Right renal cortex interstitium (tissue), 3 donors: Measurements from ENCODE around the gene AHNAK. TPM values are rescaled to one million over a fixed set of nuclear protein-coding genes. Genes with fewer than 3 reads are reported as not detected.
"Not testable (repeated sequence)": the region's sequence is repeated elsewhere in the genome, so short reads cannot be mapped to it uniquely, and the experiment has no call there.

Source experiments
- DNase-seq, 3 donors: peaks; one replicate each; pipeline ENCODE4 v3.0.0-alpha.2; 2013; ENCODE audit warnings: low read depth in 3 of 3, low spot score in 2 of 3
- polyA plus RNA-seq, 3 donors: library from polyadenylated mRNA; unstranded; fragments of 120-200 nt; gene quantifications; one replicate each; pipeline ENCODE4 v1.2.1, GENCODE V29; 2013; ENCODE audit not compliant: insufficient read length in 3 of 3

Gene AHNAK
- polyA plus RNA-seq, 3 donors, result 204 to 222 (median 220) TPM

DNA sequence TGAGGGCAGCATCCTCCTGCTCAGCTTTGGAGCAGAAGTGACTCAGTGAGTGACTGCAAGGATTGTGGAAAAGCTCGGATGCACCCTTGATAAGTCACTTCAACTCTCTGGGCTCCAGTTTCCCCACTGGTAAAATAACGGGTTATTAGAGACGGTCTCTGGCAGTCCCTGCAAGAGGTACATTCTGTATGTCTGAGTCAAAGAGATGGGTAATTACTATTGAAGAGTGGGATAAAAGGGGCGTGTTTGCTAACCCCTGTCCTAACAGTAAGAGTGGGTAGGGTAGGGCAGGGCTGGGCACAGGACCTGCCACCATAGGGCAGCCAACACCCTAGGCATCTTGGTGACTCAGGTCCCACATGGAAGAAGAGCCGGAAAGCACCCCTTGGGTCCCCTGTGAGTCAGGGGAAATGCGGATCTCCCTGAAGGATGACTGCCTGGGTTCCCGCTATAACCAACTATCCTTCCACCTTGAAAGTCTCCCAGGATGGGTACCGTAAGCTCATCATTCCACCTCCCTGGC, 7.3 kb upstream of the AHNAK start:
- no peak for DNase-seq

DNA sequence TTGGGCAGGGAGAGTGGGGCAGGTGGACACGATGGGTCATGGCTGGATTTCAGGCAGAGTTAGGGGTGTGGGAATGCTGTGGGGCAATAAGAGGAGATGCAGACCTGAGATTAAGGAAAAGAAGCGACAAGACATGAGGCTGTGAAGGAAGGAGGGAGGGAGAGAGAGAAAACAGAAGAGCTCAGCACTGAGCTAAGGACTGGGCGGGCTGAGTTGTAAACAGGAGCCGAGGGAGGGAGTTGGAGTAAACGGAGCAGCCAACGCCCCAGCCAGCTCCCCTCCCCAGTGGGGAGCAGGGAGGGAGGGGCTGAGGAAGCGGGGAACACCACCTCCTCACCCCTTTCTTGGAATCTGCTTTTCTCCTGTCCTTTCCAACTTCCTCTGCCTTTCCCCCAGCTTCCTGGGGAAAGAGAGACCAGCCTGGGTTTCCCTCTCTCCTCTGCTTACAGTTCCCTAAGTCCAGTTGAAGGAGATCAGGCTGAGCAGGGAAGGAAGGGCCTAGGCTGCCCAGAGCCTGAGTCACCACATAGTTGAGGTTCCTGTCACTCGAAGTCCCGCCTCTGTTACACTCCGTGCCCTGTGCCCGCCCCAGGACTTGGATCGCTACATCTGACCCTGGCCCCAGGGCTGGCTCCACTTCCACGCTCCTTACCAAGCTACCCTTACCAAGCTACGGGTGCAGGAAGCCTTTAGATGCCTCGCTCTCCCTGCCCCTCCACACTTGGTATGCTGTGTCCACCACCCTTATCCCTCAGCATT, 6.7 kb upstream of the AHNAK start:
- DNase-seq, result no peak

DNA sequence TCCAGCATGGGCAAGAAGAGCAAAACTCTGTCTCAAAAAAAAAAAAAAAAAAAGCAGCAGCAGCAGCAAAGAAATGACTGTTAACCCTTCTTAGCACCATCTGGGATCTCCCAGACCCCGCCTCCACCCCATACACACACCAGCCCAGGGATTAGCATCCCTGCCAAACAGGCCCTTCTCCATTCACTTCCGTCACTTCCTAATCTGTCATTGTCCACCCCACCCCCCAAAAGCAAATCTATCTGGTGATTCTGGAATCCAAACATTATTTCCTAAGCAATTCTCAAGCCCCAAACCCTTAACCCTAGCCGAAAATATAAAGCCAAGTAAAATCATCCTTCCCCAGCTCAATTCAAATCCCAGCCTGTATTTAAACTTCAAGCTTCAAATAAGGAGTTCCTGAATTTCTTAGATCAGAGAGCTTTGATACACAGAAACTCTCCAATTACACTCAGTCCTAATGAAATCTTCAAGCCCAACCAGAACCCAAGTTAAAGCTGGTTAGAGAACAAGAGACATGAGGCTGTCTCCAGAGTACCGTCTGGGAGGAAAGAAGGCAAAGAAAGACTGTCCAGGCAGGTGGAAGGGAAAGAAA, 6.0 kb upstream of the AHNAK start:
- DNase-seq, result no peak

DNA sequence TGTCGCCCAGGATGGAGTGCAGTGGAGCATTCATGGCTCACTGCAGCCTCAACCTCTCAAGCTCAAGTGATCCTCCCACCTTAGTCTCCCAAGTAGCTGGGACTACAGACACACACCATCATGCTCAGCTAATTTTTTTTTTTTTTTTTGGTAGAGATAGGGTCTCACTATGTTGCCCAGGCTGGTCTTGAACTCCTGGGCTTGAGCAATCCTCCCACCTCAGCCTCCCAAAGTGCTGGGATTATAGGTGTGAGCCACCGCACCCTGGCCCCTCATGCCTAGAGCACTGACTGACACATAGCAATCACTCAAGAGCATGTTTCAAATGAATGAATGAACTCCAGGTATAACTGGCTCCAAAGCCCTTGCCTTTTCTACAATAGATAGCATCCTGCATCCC, 3.9 kb upstream of the AHNAK start:
- DNase-seq, result not testable (repeated sequence)

DNA sequence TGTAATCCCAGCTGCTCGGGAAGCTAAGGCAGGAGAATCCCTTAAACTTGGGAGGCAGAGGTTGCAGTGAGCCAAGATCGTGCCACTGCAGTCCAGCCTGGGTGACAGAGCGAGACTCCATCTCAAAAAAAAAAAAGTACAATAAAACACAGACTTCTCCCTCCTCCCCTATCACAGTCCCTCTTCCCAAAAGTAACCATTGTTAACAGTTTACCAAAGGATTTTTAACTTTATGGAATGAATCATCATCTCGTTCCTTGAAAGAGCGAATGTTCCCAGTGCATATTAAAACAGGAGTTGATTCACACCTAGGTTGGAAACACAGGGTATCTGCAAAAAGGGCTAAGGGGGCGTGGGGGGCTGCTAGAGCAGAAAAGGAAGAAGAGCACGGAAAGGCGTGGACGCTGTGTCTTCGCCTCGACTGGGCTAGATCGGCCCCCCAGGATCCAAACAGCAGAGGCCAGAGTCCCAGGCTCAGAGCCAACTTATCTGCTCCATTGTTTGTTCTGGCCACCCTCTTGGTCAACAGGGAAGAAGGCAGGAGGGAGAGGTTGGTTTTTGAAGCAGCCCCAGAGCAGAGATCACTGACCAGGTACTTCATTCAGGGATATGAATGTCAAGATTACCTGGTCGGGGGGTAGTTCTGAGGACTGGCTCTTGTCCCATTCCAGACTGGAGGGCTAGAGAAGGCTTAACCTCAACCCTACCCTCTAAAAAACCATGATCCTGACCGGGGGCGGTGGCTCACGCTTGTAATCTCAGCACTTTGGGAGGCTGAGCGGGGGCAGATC, 2.1 kb upstream of the AHNAK start:
- DNase-seq, result no peak

DNA sequence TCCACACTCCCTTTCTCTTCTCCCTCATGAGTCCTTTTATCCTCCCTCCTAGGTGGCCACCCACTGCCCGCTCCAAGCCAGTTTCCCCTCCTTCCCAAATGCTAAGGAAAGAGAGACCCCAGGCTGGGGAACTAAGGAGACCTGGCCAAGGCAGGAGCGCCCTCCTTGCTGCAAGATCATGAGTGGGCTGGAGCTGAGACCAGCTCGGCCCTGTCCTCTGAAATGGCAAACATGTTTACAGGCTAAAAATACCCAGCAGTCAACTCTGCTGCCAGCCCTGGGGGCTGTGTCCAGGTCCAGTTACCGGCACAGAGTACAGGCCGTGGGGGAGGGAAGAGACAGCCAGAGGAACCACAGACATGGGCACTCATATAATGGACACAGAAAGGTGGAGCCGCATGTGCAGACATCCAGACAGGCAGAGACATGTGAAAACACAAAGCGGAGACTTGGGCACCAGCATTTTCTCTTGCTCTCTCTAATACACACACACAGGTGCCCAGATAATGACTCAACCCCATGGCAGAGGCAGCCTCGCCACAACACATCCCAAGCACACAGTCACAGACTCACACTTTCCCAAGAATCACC, 1.2 kb upstream of the AHNAK start:
- DNase-seq, result no peak

DNA sequence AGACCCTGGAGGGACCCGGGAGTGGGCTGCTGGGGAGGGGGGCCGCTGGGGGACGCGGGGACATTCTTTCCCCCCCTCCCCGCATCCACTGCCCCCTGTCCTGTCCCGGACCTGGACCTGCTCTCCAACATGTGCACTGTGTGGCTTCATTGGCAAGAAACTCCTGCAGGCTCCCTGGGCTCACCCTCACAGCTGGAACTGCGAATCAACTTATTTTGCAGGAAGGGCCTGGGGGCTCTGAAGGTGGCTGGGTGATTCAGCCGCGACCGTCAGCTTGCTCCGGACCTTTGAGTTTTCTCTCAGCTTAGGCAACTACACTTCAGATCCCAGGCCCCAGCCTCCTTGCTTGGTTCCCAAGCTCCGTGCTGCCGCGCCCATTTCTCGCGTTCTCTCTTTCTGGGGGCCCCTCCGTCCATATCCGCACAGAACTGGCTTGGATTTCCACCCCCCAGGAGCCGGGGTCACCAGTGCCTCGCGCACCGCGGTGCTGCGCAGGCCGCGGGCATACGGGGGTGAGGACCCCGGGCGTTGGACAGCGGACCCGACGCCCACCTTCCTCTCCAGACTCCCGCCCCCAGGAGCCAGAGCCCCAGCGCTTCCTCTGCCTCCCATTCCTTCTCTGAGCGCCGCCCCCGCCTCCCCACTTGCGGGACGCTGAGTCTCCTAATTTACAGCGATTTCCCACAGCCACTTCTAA, 471 bp upstream of the AHNAK start:
- no peak for DNase-seq

DNA sequence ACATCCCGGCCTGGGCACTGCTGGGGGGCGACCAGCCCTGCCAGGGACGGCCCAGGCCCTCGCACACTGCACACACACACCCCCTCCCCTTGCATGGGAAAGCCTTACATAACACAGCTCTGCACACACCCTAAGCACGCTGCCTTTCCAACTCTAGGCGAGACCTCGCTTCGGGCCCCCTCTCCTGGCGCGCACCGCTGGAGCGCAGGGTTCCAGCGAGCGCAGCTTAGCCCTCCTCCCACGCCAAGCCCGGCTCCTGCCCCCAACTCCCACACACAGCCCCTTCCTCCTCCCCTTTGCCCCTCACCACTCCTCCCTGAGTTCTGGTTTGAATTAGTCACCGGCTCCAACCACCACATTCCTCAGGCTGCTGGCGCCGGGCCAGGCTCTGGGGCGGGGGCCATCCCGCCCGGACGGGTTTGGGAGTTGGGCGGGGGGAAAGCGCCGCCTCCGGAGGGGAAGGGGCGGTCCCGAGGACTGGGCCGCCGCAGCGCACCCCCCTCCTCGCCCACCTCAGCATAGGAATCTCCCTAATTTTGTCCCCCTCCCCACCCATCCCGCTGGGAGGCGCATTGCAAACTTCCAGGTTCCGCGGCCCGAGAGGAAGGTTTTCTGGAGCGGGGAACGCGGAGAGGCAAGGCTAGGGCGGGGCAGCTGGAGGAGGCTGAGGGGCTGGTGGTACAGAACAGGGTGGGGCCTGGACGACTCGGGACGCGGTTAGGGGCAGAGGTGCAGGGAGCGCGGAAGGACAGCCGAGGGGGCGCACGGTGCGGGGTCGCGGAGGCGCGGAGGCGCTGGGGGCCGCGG, 966 bp downstream of the AHNAK start:
- DNase-seq, result peak in 2 of 3 donors; percentile 86

DNA sequence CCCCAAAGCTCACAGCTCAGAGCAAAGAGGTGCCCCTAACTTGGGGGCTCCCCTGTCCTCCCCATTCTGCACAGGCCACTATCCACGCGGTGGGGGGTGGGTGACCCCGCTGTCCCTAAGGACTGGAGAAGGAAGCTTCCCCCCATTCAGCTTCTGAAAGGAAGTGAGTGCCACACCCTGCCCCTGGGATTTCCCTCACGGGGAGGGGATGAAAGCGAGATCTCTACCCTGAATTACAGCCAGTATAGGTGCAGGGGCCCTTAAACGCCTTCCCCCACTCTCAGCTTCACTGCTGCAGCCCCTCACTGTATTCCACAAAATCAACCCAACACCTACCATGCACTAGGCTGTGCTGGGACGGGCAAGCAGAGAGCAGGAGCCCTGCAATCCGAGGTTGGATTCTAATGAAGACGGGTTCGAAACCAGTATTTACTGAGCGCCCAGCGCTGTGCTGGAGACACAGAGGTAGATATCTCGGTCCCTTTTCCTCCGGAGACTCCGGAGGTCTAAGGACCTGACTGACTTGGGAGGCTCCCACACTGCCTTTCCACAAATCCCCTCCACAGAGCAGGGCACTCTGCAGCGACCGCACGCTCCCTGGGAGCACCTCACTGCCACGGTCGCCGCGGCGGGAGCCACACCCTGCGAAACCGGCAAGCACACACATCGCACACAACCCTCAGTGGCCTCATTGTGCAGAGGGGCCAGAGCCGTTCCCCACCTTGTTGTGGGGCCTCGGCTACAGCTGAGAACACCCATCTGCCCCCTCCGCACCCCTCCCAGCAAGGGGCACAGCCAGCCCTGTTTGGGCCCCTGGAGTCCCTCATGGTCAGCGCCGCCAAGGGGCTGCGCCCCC, 1.8 kb downstream of the AHNAK start:
- DNase-seq, result no peak

DNA sequence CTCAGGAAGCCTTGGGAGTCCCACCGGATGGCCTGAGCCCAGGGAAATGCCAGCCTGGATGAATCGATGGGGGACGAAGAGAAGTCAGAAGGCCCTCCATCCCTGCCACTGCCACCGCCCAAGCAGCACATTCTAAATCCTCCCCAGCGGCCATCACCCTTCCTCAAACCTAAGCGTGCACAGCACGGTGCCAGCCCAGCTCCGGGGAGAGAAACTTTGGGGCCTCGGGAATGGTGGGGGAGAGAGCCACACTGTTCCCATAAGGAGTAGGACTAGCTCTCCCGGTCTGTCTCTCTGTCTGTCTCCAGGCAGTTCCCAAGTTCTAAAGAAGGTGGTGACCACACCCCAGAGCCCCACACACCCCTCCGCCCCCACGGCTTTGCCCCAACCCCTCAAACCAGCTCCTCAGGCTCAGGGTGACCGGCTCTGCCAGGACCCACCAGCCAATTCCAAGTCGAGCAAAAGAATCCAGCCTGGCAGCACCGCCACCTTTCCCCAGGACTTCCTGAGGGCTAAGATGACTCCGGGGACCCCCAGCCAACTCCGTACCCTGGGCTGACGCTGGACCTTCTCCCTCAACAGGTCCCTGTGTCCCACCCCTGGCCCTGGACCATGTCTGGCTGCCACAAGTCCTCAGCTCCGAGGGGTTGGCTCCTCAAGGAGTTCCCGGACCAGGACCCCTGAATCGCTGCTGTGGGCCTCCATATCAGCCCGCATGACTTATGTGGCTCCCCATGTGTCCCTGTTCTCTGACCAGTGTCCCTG, 2.7 kb downstream of the AHNAK start:
- DNase-seq, result no peak

DNA sequence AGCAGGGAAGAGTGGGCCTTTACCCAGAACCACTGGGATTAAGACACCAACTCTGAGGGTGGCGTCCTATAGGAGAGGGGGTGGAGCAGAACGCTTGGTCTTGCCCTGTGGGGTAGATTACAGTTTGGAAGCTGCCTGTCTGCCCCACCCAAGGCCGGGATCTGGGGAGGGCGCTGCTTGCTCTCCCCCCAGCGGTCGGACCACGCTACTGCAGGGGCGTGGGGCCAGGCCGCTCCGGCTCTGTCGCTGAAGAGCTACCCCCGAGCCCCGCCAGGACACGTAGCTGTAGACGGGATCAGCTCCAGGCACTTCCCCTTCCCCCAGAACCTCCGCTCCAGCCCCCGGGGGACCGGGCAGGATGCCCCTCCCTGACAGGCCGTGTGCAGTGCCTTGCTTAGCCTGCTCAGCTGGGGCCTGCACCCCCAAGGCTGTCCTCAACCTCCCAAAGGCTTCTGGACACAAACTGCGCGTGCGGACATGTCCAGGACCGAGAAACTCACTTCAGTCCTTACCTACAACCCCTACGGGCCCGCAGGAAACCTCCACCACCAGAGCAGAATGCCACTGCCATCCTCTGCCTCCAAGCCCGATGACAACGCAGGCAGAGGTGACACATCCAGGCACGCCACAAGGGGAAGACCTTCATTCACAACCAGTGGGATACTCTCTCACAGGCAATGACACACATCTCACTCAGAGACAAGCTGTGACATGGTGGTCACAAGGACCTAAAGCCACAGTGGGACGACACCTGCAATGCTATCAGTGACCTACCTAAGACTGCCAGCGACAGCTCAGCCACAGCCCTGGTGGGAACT, 3.6 kb downstream of the AHNAK start:
- no peak for DNase-seq

DNA sequence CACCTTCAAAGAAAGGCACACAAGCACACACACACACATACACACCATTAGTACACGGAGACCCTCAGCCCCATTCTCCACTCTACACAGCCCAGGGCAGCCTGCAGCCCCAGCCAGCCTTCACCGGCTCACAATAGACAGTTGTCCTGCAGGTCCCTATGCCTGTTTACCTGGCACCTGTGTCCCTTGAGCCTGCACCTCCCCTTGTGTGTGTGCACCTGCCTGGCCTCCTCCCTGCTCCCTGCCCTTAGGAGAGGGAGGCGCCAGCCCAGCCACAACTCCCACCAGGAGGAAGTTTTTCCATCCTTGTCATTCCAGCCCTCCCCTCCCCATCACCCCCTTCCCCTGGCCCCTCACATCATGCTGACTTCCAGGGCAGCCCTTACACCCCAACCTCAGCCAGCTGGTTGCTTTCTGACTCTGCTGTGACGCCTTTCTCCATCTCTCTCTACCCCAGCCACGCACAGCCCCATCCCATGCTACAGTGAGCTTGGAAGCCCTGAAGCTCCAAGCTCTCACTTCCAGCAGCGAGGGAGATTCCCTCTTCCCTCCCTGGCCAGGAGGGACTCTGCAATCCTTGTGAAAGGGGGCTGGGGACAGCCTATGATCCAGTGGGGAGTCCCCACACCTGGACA, 4.4 kb downstream of the AHNAK start:
- DNase-seq, result no peak

DNA sequence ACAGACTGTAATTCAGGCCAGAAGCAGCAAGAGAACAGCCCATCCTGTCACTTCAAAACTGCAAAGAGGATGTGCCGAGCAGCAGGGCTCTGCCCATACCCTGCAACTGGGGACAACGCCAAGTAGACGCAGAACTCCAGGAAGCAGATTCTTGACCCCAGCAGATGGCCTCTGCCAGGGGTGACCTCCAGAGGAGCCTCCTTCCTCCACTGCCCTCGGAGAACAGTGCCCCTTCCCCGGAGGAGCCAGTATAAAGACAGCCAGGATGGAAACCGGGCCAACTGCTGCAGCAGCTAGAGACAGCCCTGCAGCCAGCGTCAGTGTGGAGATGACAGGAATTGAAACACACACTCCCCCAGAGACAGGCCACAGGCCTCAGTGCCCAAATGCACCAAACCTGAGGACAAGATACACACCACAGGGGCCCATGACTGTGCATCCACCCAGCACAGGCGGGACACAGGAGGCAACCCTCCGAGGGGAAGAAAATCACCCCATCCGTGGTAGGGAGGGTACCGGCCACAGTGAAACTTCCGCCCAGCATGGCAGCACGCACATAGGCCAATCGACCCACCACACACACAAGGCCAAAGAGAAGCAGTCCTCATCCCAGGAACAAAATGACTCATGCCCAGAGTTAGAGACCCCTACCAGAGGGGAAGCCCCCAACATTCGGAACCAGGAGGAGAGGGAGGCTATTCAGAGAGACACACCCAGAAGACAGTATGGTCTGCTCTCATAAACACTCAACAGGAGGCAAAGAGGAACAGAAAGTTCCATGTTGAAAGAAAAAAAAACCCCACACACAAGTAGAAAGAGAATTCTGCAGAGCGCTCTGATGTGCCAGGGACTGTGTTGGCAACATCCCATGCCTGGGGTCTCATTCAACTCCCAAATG, 5.6 kb downstream of the AHNAK start:
- no peak for DNase-seq

DNA sequence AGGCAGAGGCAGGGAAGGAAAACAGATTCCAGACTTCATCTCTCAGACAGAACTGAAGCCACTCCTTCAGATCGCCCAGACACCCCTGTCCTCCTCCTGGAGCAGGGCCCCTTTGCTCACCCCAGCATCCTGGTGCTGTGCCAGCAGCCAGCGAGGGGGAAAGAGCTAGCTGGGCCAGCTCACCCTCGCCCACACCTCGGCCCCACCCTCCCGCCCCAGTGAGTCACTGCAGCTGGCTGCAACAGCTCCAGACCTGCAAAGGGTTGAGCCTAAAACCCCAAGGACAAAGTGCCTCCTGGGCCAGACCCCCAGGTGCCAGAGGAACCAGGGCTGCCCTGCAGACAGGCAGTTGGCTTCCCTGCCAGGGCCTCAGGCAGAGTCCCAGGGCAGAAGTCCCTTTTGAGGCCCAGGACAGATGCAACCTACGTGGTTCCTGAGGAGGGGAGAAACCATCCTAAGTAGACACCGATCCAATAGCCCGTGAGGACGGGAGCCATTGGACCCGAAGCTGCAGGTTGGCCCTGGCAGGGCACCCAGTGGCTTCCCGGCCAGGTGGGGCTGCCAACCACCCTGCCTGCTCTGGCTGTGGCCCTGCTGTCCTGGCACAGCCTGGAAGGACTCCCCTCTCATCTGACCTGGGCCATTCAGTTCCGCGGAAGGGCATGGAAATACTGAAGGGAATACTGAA, 7.2 kb downstream of the AHNAK start:
- no peak for DNase-seq
